Stimulated activated CD4-positive, alpha-beta T cell treated with anti-CD3 and anti-CD28 coated beads, Interleukin-12 subunit alpha, Interleukin-12 subunit beta, amount 100 ng/mL, for 48 hours (primary cell): ENCODE data around the gene PTPRR.
A peak's percentile ranks its signal among the peaks of the same experiment; 100 is the strongest.

Experiments used
- DNase-seq, 3 donors: peaks; one replicate each; pipeline ENCODE4 v3.0.0-alpha.2; 2020; ENCODE audit warnings: low read depth in 2 of 3, low spot score in 1 of 3

Gene PTPRR

GRCh38 chr12:70609739-70610491 lies 310.6 kb downstream of the PTPRR start:
- no peak for DNase-seq

- no peak for DNase-seq
Measured at GRCh38 chr12:70609203-70609602, 311.3 kb downstream of the PTPRR start.

GRCh38 chr12:70608184-70608583 lies 312.4 kb downstream of the PTPRR start:
- no peak for DNase-seq

- DNase-seq: no peak
Measured at GRCh38 chr12:70607107-70607506, 313.4 kb downstream of the PTPRR start.

DNA sequence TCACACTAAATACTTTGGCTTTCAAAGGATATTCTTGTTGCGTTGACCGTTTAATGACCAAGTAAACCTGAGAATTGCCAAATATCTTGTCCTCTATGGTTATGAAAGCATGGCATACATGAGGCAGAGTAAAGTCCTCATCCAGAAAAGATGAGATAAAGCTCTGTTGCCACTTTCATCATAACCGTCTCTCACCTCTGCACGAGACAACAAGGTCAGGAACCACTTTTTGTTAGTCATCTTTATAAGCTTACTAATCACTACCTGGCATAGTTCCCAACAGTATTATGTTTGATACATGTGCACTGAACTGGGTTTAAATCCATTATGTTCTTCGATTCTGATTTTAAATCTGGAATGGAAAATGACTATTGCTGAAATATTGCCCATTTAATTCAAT lies 314.6 kb downstream of the PTPRR start:
- no peak for DNase-seq

GRCh38 chr12:70604662-70605061 lies 315.9 kb downstream of the PTPRR start:
- no peak for DNase-seq

DNA sequence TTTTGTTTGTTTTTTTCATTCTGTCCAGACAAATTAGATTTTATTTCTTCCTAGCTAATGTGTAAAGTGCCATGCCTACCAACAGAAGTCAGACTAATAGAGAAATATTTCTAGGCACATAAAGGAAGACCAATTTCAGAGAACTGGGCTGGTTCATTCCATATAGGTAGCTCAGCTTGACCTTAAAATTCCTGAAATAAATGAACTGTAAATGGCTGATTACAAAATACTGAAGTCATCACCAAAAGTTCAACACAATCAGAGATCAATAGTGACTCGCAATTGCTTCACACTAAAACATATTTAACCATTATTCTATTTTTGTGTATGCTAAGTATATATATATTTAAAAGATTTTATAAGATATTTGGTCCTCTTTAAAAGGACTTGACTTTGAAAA lies 317.5 kb downstream of the PTPRR start:
- DNase-seq: no peak

GRCh38 chr12:70598467-70599193 lies 321.9 kb downstream of the PTPRR start:
- DNase-seq: no peak

GRCh38 chr12:70592664-70593063 lies 327.9 kb downstream of the PTPRR start:
- DNase-seq: no peak

- DNase-seq: no peak
Measured at GRCh38 chr12:70590549-70591226, 329.9 kb downstream of the PTPRR start.

DNA sequence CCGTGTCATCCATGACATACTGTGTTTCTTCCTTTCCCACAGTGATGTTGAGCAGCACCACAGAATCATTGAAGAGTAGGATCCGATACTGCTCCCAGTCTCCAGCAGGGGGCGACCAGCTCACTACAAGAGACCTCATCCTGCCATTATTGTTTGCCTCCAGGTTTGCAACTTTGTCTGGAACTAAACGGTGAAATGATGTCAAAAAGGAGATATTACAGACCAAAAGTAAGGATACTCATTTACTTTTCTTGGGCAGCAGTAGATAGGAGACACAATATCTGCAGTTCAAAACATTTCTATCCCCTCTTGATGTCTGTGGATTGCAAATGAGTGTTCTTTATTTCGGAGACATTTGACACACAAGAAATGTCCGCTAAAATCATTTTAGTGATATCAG lies 330.5 kb downstream of the PTPRR start:
- peak; percentile 18 to 52 (median 47) for DNase-seq
